Caco-2 (cell line): ENCODE measurements around the gene OR51S1. TPM values are rescaled to one million over a fixed set of nuclear protein-coding genes. Genes with fewer than 3 reads are reported as not detected.

Experiments used
- BruUV-seq: library from RNA; stranded (reverse); fragments of 400-500 nt; replicated peaks from 2 replicates; lab custom pipeline; 2021; lab: Mats Ljungman, UMichigan
- CTCF ChIA-PET: fragments of 300-600 bp; sonication (Branson Sonifier 250); formaldehyde crosslinking; loops from one replicate; lab custom pipeline; 2022; ENCODE audit warnings: antibody characterized with exemption; lab: Charles Lee
- POLR2A ChIA-PET: fragments of 300-600 bp; sonication (Branson Sonifier 250); formaldehyde crosslinking; loops from one replicate; lab custom pipeline; 2022; ENCODE audit warnings: antibody characterized with exemption; lab: Charles Lee
- DNase-seq, 2 experiments: peaks; one replicate each; pipeline versions ENCODE4 v3.0.0 to v3.0.0-alpha.2; 2020 to 2022
- H3K27me3 ChIP-seq: replicated peaks from 2 replicates; pipeline ENCODE4 v1.6.0; 2011; ENCODE audit warnings: low read length; ENCODE audit not compliant: control insufficient read depth, insufficient read depth
- H3K36me3 ChIP-seq: 2 replicates; pipeline ENCODE4 v1.5.1; 2011; ENCODE audit warnings: low read length; ENCODE audit not compliant: control insufficient read depth, insufficient read depth
- H3K4me1 ChIP-seq: fragments of 250-450 bp; sonication (Bioruptor Pico); 2 replicates; pipeline ENCODE4 v1.5.1; 2020; ENCODE audit warnings: mild to moderate bottlenecking
- H3K4me3 ChIP-seq: 2 replicates; pipeline ENCODE4 v1.5.1; 2011; ENCODE audit warnings: low read depth, mild to moderate bottlenecking, control low read depth, low read length
- H3K9me3 ChIP-seq: fragments of 250-450 bp; sonication (Bioruptor Pico); 2 replicates; pipeline ENCODE4 v1.5.1; 2020; ENCODE audit warnings: mild to moderate bottlenecking, moderate library complexity
- H3K27ac Mint-ChIP-seq: one replicate; pipeline ENCODE4 v1.8.0; 2022; ENCODE audit warnings: mixed read lengths; ENCODE audit not compliant: unreplicated experiment
- H3K27me3 Mint-ChIP-seq: one replicate; pipeline ENCODE4 v1.8.0; 2022; ENCODE audit warnings: mixed read lengths; ENCODE audit not compliant: insufficient read depth, unreplicated experiment
- H3K36me3 Mint-ChIP-seq: one replicate; pipeline ENCODE4 v1.8.0; 2022; ENCODE audit warnings: mild to moderate bottlenecking, mixed read lengths; ENCODE audit not compliant: insufficient read depth, unreplicated experiment
- H3K4me1 Mint-ChIP-seq: one replicate; pipeline ENCODE4 v1.8.0; 2022; ENCODE audit warnings: low read depth, mixed read lengths; ENCODE audit not compliant: unreplicated experiment
- H3K4me3 Mint-ChIP-seq: one replicate; pipeline ENCODE4 v1.8.0; 2022; ENCODE audit warnings: mild to moderate bottlenecking, moderate library complexity, mixed read lengths; ENCODE audit not compliant: unreplicated experiment
- H3K9me3 Mint-ChIP-seq: one replicate; pipeline ENCODE4 v1.8.0; 2022; ENCODE audit warnings: mixed read lengths; ENCODE audit not compliant: unreplicated experiment
- intact Hi-C: fragments of 100-400 bp; cut with micrococcal nuclease; formaldehyde crosslinking; loops from one replicate; pipeline ENCODE4 v1.10.0; 2022; ENCODE audit not compliant: unreplicated experiment
- total RNA-seq: library from RNA; stranded (reverse); gene quantifications from 2 replicates; pipeline ENCODE4 v1.2.3, GENCODE V29; 2022
- TF ChIP-seq, protein P1 (sequence below), 2 experiments: fragments of 200-600 bp in 1 of 2; IDR thresholded peaks; 1 replicate in 1 of 2; 2 replicates in 1 of 2; pipeline versions ENCODE4 v1.5.1 to v1.8.0; 2011 to 2022; ENCODE audit warnings: antibody characterized with exemption in 1 of 2, control low read depth in 1 of 2, inconsistent platforms in 1 of 2, low read depth in 1 of 2, low read length in 1 of 2, mild to moderate bottlenecking in 1 of 2, moderate library complexity in 1 of 2; ENCODE audit not compliant: insufficient read depth in 1 of 2, severe bottlenecking in 1 of 2, unreplicated experiment in 1 of 2

OR51S1 gene
- total RNA-seq, 1 experiment from 2014 or later: not detected

DNA sequence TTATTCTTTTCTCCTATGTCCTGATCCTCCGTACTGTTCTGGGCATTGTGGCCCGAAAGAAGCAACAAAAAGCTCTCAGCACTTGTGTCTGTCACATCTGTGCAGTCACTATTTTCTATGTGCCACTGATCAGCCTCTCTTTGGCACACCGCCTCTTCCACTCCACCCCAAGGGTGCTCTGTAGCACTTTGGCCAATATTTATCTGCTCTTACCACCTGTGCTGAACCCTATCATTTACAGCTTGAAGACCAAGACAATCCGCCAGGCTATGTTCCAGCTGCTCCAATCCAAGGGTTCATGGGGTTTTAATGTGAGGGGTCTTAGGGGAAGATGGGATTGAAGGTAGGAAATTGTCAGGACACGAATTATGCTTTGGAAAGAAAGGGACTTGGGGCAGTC is 33.5 kb upstream of the OR51S1 start:
- no peaks in the 10 kb centered on the region for H3K9me3 Mint-ChIP-seq
- Histone ChIP-seq H3K27me3 (no peaks in the 10 kb centered on the region), H3K9me3 (no peaks in the 10 kb centered on the region), H3K4me3 (no peak overlapping the region), H3K4me1 (no peaks in the 10 kb centered on the region), H3K36me3 (no peaks in the 10 kb centered on the region)
- H3K4me3 Mint-ChIP-seq: no peak overlapping the region
- H3K36me3 Mint-ChIP-seq: no peaks in the 10 kb centered on the region
- ChIA-PET POLR2A (no interaction called here), CTCF (no interaction called here)
- H3K4me1 Mint-ChIP-seq: no peaks in the 10 kb centered on the region
- peaks cover 8% of the 10 kb centered on the region for H3K27me3 Mint-ChIP-seq
- intact Hi-C loops: no loop called here
- H3K27ac Mint-ChIP-seq: no peak overlapping the region
- DNase-seq: no peak
- TF ChIP-seq, protein P1, sequence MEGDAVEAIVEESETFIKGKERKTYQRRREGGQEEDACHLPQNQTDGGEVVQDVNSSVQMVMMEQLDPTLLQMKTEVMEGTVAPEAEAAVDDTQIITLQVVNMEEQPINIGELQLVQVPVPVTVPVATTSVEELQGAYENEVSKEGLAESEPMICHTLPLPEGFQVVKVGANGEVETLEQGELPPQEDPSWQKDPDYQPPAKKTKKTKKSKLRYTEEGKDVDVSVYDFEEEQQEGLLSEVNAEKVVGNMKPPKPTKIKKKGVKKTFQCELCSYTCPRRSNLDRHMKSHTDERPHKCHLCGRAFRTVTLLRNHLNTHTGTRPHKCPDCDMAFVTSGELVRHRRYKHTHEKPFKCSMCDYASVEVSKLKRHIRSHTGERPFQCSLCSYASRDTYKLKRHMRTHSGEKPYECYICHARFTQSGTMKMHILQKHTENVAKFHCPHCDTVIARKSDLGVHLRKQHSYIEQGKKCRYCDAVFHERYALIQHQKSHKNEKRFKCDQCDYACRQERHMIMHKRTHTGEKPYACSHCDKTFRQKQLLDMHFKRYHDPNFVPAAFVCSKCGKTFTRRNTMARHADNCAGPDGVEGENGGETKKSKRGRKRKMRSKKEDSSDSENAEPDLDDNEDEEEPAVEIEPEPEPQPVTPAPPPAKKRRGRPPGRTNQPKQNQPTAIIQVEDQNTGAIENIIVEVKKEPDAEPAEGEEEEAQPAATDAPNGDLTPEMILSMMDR (IDR thresholded peaks at IDR 0.05; ENCODE audit: insufficient read depth in 1 of 2, low read depth in 1 of 2, low read length in 1 of 2, severe bottlenecking in 1 of 2, unreplicated experiment in 1 of 2): no peak
- no TSS peak for BruUV-seq

DNA sequence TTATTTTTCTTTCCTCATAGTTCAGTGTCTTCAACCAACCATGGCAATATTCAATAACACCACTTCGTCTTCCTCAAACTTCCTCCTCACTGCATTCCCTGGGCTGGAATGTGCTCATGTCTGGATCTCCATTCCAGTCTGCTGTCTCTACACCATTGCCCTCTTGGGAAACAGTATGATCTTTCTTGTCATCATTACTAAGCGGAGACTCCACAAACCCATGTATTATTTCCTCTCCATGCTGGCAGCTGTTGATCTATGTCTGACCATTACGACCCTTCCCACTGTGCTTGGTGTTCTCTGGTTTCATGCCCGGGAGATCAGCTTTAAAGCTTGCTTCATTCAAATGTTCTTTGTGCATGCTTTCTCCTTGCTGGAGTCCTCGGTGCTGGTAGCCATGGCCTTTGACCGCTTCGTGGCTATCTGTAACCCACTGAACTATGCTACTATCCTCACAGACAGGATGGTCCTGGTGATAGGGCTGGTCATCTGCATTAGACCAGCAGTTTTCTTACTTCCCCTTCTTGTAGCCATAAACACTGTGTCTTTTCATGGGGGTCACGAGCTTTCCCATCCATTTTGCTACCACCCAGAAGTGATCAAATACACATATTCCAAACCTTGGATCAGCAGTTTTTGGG is 33.0 kb upstream of the OR51S1 start, which contains the start of gene OR51T1:
OR51T1 (plus strand) TSS at position 41 of the 641 bp plus-strand sequence; CDS start at position 41, 0 bp downstream.
- H3K4me3 ChIP-seq: no peak within 1 kb of the TSS
- H3K4me1 ChIP-seq: no peaks in the 10 kb centered on the region
- no TSS peak for BruUV-seq
- no peaks in the 10 kb centered on the region for H3K36me3 ChIP-seq
- Mint-ChIP-seq H3K4me1 (no peaks in the 10 kb centered on the region), H3K9me3 (no peaks in the 10 kb centered on the region), H3K27ac (no peak within 1 kb of the TSS), H3K4me3 (no peak within 1 kb of the TSS), H3K36me3 (no peaks in the 10 kb centered on the region), H3K27me3 (peaks cover 8% of the 10 kb centered on the region)
- CTCF ChIA-PET: no interaction called here
- DNase-seq: no peak
- TF ChIP-seq, protein P1 (IDR thresholded peaks at IDR 0.05; ENCODE audit: insufficient read depth in 1 of 2, low read depth in 1 of 2, low read length in 1 of 2, severe bottlenecking in 1 of 2, unreplicated experiment in 1 of 2): no peak
- intact Hi-C loops: no loop called here
- H3K27me3 ChIP-seq: no peaks in the 10 kb centered on the region
- no peaks in the 10 kb centered on the region for H3K9me3 ChIP-seq
- POLR2A ChIA-PET: no interaction called here

DNA sequence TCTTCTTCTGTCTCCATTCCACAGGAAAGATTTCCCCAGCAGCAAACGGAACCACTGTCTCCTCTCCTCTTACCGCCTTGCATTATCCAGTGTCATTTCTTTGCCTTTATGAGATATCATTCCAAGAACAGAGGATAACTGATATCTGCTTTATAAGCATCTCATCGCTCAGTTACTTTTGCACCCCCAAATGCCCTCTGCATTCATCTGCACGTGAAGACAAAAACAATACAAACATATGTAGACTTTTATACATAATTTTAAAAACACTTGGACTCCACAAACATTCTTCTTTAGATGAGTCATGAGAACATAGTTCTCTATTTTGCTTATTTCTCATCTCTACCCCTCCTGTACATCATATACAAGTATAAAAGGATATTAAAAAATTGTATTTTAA is 32.2 kb upstream of the OR51S1 start:
- TF ChIP-seq, protein P1 (IDR thresholded peaks at IDR 0.05; ENCODE audit: insufficient read depth in 1 of 2, low read depth in 1 of 2, low read length in 1 of 2, severe bottlenecking in 1 of 2, unreplicated experiment in 1 of 2): no peak
- CTCF ChIA-PET: no interaction called here

More for the DNA sequence above, 32.2 kb upstream of the OR51S1 start:
- intact Hi-C loops: no loop called here
- DNase-seq: no peak
- no TSS peak for BruUV-seq
- no peaks in the 10 kb centered on the region for H3K27me3 ChIP-seq
- POLR2A ChIA-PET: no interaction called here
- H3K4me3 ChIP-seq: no peak overlapping the region
- no peaks in the 10 kb centered on the region for H3K9me3 ChIP-seq
- no peaks in the 10 kb centered on the region for H3K4me1 Mint-ChIP-seq
- no peaks in the 10 kb centered on the region for H3K9me3 Mint-ChIP-seq
- H3K27ac Mint-ChIP-seq: no peak overlapping the region
- H3K36me3 ChIP-seq: no peaks in the 10 kb centered on the region
- no peaks in the 10 kb centered on the region for H3K4me1 ChIP-seq
- no peak overlapping the region for H3K4me3 Mint-ChIP-seq
- H3K36me3 Mint-ChIP-seq: no peaks in the 10 kb centered on the region
- H3K27me3 Mint-ChIP-seq: peaks cover 8% of the 10 kb centered on the region
